Epithelial cell of esophagus (primary cell): ENCODE results near the gene NELFB.
A peak's percentile ranks its signal among the peaks of the same experiment; 100 is the strongest.

Experiments
- DNase-seq: peaks from one replicate; pipeline ENCODE4 v3.0.0; 2010; ENCODE audit warnings: low read depth
- H3K4me3 ChIP-seq: 2 replicates; pipeline ENCODE4 v1.5.1; 2011; ENCODE audit warnings: mild to moderate bottlenecking, low read length, control low read depth
- CTCF ChIP-seq: IDR thresholded peaks from 2 replicates; pipeline ENCODE4 v1.5.1; 2011; ENCODE audit warnings: low read depth, mild to moderate bottlenecking, low read length, control low read depth, inconsistent platforms; ENCODE audit not compliant: insufficient read depth; ENCODE audit errors: missing control alignments

Gene NELFB

GRCh38 chr9:137254624-137255447 lies at the start of gene NELFB:
TSS of gene NELFB (plus strand) at chr9:137255327.
- peak; percentile 88 for DNase-seq
- H3K4me3 ChIP-seq = peak within 1 kb of the TSS; percentile 89
- no peak for TF ChIP-seq CTCF

DNA sequence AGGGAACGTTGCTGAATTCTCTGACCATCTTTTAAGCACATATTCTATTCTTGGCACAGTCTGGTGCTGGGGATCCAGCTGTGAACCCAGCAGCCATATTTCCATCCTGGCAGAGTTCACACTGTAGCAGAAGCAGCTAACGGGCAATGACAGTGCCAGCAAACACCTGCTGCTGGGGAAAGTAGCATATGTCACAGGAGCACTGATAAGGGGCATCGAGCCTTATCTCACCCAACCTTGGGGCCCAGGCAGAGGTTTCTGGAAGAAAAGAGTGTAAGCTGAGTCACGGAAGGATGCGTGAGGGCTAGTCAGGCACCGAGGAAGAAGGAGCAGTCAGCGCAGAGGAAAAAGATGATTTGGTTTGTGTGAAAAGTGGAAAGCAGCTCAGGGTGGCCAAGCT lies 48.5 kb upstream of the NELFB start:
- TF ChIP-seq CTCF = no peak
- peak overlapping the region; percentile 97 for H3K4me3 ChIP-seq
- DNase-seq = no peak

GRCh38 chr9:137211532-137211931 lies 43.6 kb upstream of the NELFB start:
- H3K4me3 ChIP-seq = no peak overlapping the region
- no peak for TF ChIP-seq CTCF
- no peak for DNase-seq

- TF ChIP-seq CTCF = no peak
- no peak overlapping the region for H3K4me3 ChIP-seq
- DNase-seq = no peak
Observed at GRCh38 chr9:137212520-137212919, 42.6 kb upstream of the NELFB start.

GRCh38 chr9:137213160-137214060 lies 41.7 kb upstream of the NELFB start:
- peak; percentile 19 for TF ChIP-seq CTCF
- no peak for DNase-seq
- H3K4me3 ChIP-seq = no peak overlapping the region

DNA sequence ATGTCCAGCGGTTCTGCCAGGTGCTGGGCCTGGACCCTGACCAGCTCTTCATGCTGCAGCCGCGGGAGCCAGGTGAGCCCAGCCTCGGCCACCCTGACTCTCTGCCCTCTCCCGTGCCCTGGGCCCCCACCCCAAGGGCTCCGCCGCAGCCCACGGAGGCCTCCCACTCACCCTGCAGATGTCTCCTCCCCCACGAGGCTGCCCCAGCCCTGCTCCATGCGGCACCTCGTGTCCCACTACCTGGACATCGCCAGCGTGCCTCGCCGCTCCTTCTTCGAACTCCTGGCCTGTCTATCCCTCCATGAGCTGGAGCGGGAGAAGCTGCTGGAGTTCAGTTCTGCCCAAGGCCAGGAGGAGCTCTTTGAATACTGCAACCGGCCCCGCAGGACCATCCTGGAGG lies 40.5 kb upstream of the NELFB start:
- no peak for TF ChIP-seq CTCF
- no peak overlapping the region for H3K4me3 ChIP-seq
- DNase-seq = no peak
